Sciatic nerve (tissue), 2 donors: ENCODE data around the gene ATP13A1. TPM values are rescaled to one million over a fixed set of nuclear protein-coding genes. Genes with fewer than 3 reads are reported as not detected.
"Not testable (repeated sequence)": the region's sequence is repeated elsewhere in the genome, so short reads cannot be mapped to it uniquely, and the experiment has no call there.

Experiments used
- ATAC-seq: fragments of 200-7000 bp; cut with Tn5 transposase; one replicate; pipeline ENCODE4 v1.9.1; 2020; ENCODE audit warnings: mild to moderate bottlenecking, moderate library complexity
- DNase-seq: peaks from one replicate; pipeline ENCODE4 v3.0.0-alpha.2; 2020; ENCODE audit warnings: low spot score
- intact Hi-C: fragments of 100-400 bp; cut with DNase I; formaldehyde crosslinking; loops from one replicate; pipeline ENCODE4 v1.14.2; 2022
- total RNA-seq: library from RNA; stranded (reverse); fragmentation: NEBNext Ultra II Directional; extraction: Animal tissue kit (Norgen Biotek cat#: 25700); gene quantifications from one replicate; pipeline ENCODE4 v1.2.1, GENCODE V29; 2021
- donor health status: DM: no; HTN: no; CAD: no.
- donor health status: DM: no; HTN: no; CAD: no.

Gene ATP13A1
- total RNA-seq, 1 donor from 2014 or later = 53.3 TPM

- intact Hi-C loops = no loop called here
- DNase-seq (peak; percentile 58), ATAC-seq (peak; percentile 44)
Measured at GRCh38 chr19:19628501-19629134, 34.9 kb downstream of the ATP13A1 start.

- ATAC-seq = peak; percentile 31
- intact Hi-C loops = no loop called here
- peak; percentile 68 for DNase-seq
Measured at GRCh38 chr19:19627621-19628500, 35.6 kb downstream of the ATP13A1 start, which contains the start of gene LPAR2. LPAR2 (minus strand) TSS chr19:19628220; CDS start chr19:19627275, 945 bp downstream.

- intact Hi-C loops = no loop called here
- peak; percentile 55 for DNase-seq
- ATAC-seq = no peak
Measured at GRCh38 chr19:19626516-19627472, 36.7 kb downstream of the ATP13A1 start.

- DNase-seq (no peak), ATAC-seq (no peak)
- intact Hi-C loops = no loop called here
Measured at GRCh38 chr19:19624032-19624570, 39.4 kb downstream of the ATP13A1 start.

- intact Hi-C loops = no loop called here
- no peak for ATAC-seq
- DNase-seq = no peak
Measured at GRCh38 chr19:19623383-19623782, 40.1 kb downstream of the ATP13A1 start.

- intact Hi-C loops = no loop called here
- ATAC-seq (no peak), DNase-seq (no peak)
Measured at GRCh38 chr19:19619849-19620210, 43.6 kb downstream of the ATP13A1 start.

- no peak for DNase-seq
- intact Hi-C loops = no loop called here
- no peak for ATAC-seq
Measured at GRCh38 chr19:19619181-19619848, 44.2 kb downstream of the ATP13A1 start.

- ATAC-seq = peak; percentile 99
- peak; percentile 98 for DNase-seq
- intact Hi-C loops = no loop called here
Measured at GRCh38 chr19:19618219-19619051, 45.0 kb downstream of the ATP13A1 start, which contains the start of gene PBX4. PBX4 (minus strand) TSS chr19:19618687; CDS start chr19:19618629, 58 bp downstream.

- intact Hi-C loops = no loop called here
- ATAC-seq = no peak
- DNase-seq = no peak
Measured at GRCh38 chr19:19615086-19615485, 48.4 kb downstream of the ATP13A1 start.

GRCh38 chr19:19613506-19613905 lies 50.0 kb downstream of the ATP13A1 start:
- DNase-seq = no peak
- ATAC-seq = no peak
- intact Hi-C loops = no loop called here

GRCh38 chr19:19610376-19611202 lies 52.9 kb downstream of the ATP13A1 start:
- ATAC-seq (no peak), DNase-seq (no peak)
- intact Hi-C loops = no loop called here

GRCh38 chr19:19606686-19607085 lies 56.8 kb downstream of the ATP13A1 start:
- intact Hi-C loops = loop anchor here (5.0 kb wide), 1 partner anchor 304 kb away; no protein-coding TSS in a partner anchor
- ATAC-seq, DNase-seq: not testable (repeated sequence)

- no peak for ATAC-seq
- intact Hi-C loops = loop anchor here (5.0 kb wide), 1 partner anchor 304 kb away; no protein-coding TSS in a partner anchor
- no peak for DNase-seq
Measured at GRCh38 chr19:19606021-19606420, 57.5 kb downstream of the ATP13A1 start.

GRCh38 chr19:19602713-19603324 lies 60.7 kb downstream of the ATP13A1 start:
- ATAC-seq (no peak), DNase-seq (no peak)
- intact Hi-C loops = no loop called here

GRCh38 chr19:19602136-19602712 lies 61.3 kb downstream of the ATP13A1 start:
- no peak for ATAC-seq
- intact Hi-C loops = no loop called here

More at GRCh38 chr19:19602136-19602712, 61.3 kb downstream of the ATP13A1 start:
- no peak for DNase-seq
